ENCODE data around the gene MAP2K7.

Gene MAP2K7

GRCh38 chr19:7905268-7905667, 1.6 kb downstream of the MAP2K7 start:
- Histone ChIP-seq H3K4me3 (ENCODE audit: low read length) (peak overlapping the region; percentile 81), H3K4me2 (ENCODE audit: low read length) (peak overlapping the region; percentile 94), H3K9me3 (replicated peaks; ENCODE audit: low read length) (no peaks in the 10 kb centered on the region), H3K9ac (ENCODE audit: low read depth, low read length) (no peak overlapping the region), H3K36me3 (ENCODE audit: insufficient read depth, low read length) (peaks cover 14% of the 10 kb centered on the region), H3K4me1 (ENCODE audit: control insufficient read depth, insufficient read depth, low read length) (peaks cover 16% of the 10 kb centered on the region), H3K27me3 (ENCODE audit: control insufficient read depth, insufficient read depth, low read length) (no peaks in the 10 kb centered on the region)

GRCh38 chr19:7905859-7906258, 2.2 kb downstream of the MAP2K7 start:
- peaks cover 16% of the 10 kb centered on the region for H3K4me1 ChIP-seq (ENCODE audit: control insufficient read depth, insufficient read depth, low read length)
- H3K27me3 ChIP-seq (ENCODE audit: control insufficient read depth, insufficient read depth, low read length), result no peaks in the 10 kb centered on the region
- H3K9ac ChIP-seq (ENCODE audit: low read depth, low read length), result no peak overlapping the region
- H3K4me3 ChIP-seq (ENCODE audit: low read length), result no peak overlapping the region
- H3K36me3 ChIP-seq (ENCODE audit: insufficient read depth, low read length), result peaks cover 20% of the 10 kb centered on the region
- H3K4me2 ChIP-seq (ENCODE audit: low read length), result peak overlapping the region; percentile 94
- H3K9me3 ChIP-seq (replicated peaks; ENCODE audit: low read length), result no peaks in the 10 kb centered on the region

GRCh38 chr19:7907122-7907521, 3.4 kb downstream of the MAP2K7 start:
- Histone ChIP-seq H3K4me2 (ENCODE audit: low read length) (no peak overlapping the region), H3K27me3 (ENCODE audit: control insufficient read depth, insufficient read depth, low read length) (no peaks in the 10 kb centered on the region), H3K4me1 (ENCODE audit: control insufficient read depth, insufficient read depth, low read length) (peaks cover 16% of the 10 kb centered on the region), H3K9ac (ENCODE audit: low read depth, low read length) (no peak overlapping the region), H3K4me3 (ENCODE audit: low read length) (no peak overlapping the region), H3K36me3 (ENCODE audit: insufficient read depth, low read length) (peaks cover 28% of the 10 kb centered on the region), H3K9me3 (replicated peaks; ENCODE audit: low read length) (no peaks in the 10 kb centered on the region)

GRCh38 chr19:7907544-7907943, 3.9 kb downstream of the MAP2K7 start:
- Histone ChIP-seq H3K4me2 (ENCODE audit: low read length) (no peak overlapping the region), H3K9me3 (replicated peaks; ENCODE audit: low read length) (no peaks in the 10 kb centered on the region), H3K9ac (ENCODE audit: low read depth, low read length) (no peak overlapping the region), H3K36me3 (ENCODE audit: insufficient read depth, low read length) (peaks cover 28% of the 10 kb centered on the region), H3K4me1 (ENCODE audit: control insufficient read depth, insufficient read depth, low read length) (peaks cover 15% of the 10 kb centered on the region), H3K27me3 (ENCODE audit: control insufficient read depth, insufficient read depth, low read length) (no peaks in the 10 kb centered on the region), H3K4me3 (ENCODE audit: low read length) (no peak overlapping the region)

GRCh38 chr19:7908078-7908699, 4.5 kb downstream of the MAP2K7 start:
- no peak overlapping the region for H3K9ac ChIP-seq (ENCODE audit: low read depth, low read length)
- no peak overlapping the region for H3K4me2 ChIP-seq (ENCODE audit: low read length)
- no peaks in the 10 kb centered on the region for H3K27me3 ChIP-seq (ENCODE audit: control insufficient read depth, insufficient read depth, low read length)
- H3K36me3 ChIP-seq (ENCODE audit: insufficient read depth, low read length), result peaks cover 32% of the 10 kb centered on the region
- H3K4me1 ChIP-seq (ENCODE audit: control insufficient read depth, insufficient read depth, low read length), result peaks cover 8% of the 10 kb centered on the region
- no peaks in the 10 kb centered on the region for H3K9me3 ChIP-seq (replicated peaks; ENCODE audit: low read length)
- H3K4me3 ChIP-seq (ENCODE audit: low read length), result no peak overlapping the region

GRCh38 chr19:7908742-7909461, 5.2 kb downstream of the MAP2K7 start:
- Histone ChIP-seq H3K27me3 (ENCODE audit: control insufficient read depth, insufficient read depth, low read length) (no peaks in the 10 kb centered on the region), H3K4me3 (ENCODE audit: low read length) (no peak overlapping the region), H3K4me2 (ENCODE audit: low read length) (no peak overlapping the region), H3K36me3 (ENCODE audit: insufficient read depth, low read length) (peaks cover 32% of the 10 kb centered on the region), H3K9me3 (replicated peaks; ENCODE audit: low read length) (no peaks in the 10 kb centered on the region), H3K4me1 (ENCODE audit: control insufficient read depth, insufficient read depth, low read length) (peaks cover 7% of the 10 kb centered on the region), H3K9ac (ENCODE audit: low read depth, low read length) (no peak overlapping the region)

- peaks cover 7% of the 10 kb centered on the region for H3K4me1 ChIP-seq (ENCODE audit: control insufficient read depth, insufficient read depth, low read length)
- no peaks in the 10 kb centered on the region for H3K27me3 ChIP-seq (ENCODE audit: control insufficient read depth, insufficient read depth, low read length)
- H3K9me3 ChIP-seq (replicated peaks; ENCODE audit: low read length), result no peaks in the 10 kb centered on the region
- H3K9ac ChIP-seq (ENCODE audit: low read depth, low read length), result no peak overlapping the region
- H3K36me3 ChIP-seq (ENCODE audit: insufficient read depth, low read length), result peaks cover 32% of the 10 kb centered on the region
- no peak overlapping the region for H3K4me2 ChIP-seq (ENCODE audit: low read length)
- H3K4me3 ChIP-seq (ENCODE audit: low read length), result no peak overlapping the region
These were observed 5.9 kb downstream of the MAP2K7 start for GRCh38 chr19:7909471-7910067.

- Histone ChIP-seq H3K4me1 (ENCODE audit: control insufficient read depth, insufficient read depth, low read length) (peaks cover under 1% of the 10 kb centered on the region), H3K9me3 (replicated peaks; ENCODE audit: low read length) (no peaks in the 10 kb centered on the region), H3K4me2 (ENCODE audit: low read length) (no peak overlapping the region), H3K27me3 (ENCODE audit: control insufficient read depth, insufficient read depth, low read length) (peaks cover 4% of the 10 kb centered on the region), H3K9ac (ENCODE audit: low read depth, low read length) (no peak overlapping the region), H3K4me3 (ENCODE audit: low read length) (no peak overlapping the region), H3K36me3 (ENCODE audit: insufficient read depth, low read length) (peaks cover 32% of the 10 kb centered on the region)
These were observed 6.9 kb downstream of the MAP2K7 start for GRCh38 chr19:7910321-7911161.

- no peak overlapping the region for H3K4me3 ChIP-seq (ENCODE audit: low read length)
- H3K4me2 ChIP-seq (ENCODE audit: low read length), result no peak overlapping the region
- H3K9ac ChIP-seq (ENCODE audit: low read depth, low read length), result no peak overlapping the region
- peaks cover 32% of the 10 kb centered on the region for H3K36me3 ChIP-seq (ENCODE audit: insufficient read depth, low read length)
- no peaks in the 10 kb centered on the region for H3K9me3 ChIP-seq (replicated peaks; ENCODE audit: low read length)
- peaks cover 10% of the 10 kb centered on the region for H3K27me3 ChIP-seq (ENCODE audit: control insufficient read depth, insufficient read depth, low read length)
- peaks cover 11% of the 10 kb centered on the region for H3K4me1 ChIP-seq (ENCODE audit: control insufficient read depth, insufficient read depth, low read length)
These were observed 7.9 kb downstream of the MAP2K7 start for GRCh38 chr19:7911508-7912143.

- Histone ChIP-seq H3K36me3 (ENCODE audit: insufficient read depth, low read length) (peaks cover 29% of the 10 kb centered on the region), H3K4me2 (ENCODE audit: low read length) (no peak overlapping the region), H3K9me3 (replicated peaks; ENCODE audit: low read length) (no peaks in the 10 kb centered on the region), H3K4me3 (ENCODE audit: low read length) (no peak overlapping the region), H3K4me1 (ENCODE audit: control insufficient read depth, insufficient read depth, low read length) (peaks cover 17% of the 10 kb centered on the region), H3K9ac (ENCODE audit: low read depth, low read length) (no peak overlapping the region), H3K27me3 (ENCODE audit: control insufficient read depth, insufficient read depth, low read length) (peaks cover 15% of the 10 kb centered on the region)
These were observed 8.5 kb downstream of the MAP2K7 start for GRCh38 chr19:7912144-7912696.

Data from skeletal muscle satellite cell (primary cell).